Measurements from ENCODE around the gene NSMF.

NSMF gene

DNA sequence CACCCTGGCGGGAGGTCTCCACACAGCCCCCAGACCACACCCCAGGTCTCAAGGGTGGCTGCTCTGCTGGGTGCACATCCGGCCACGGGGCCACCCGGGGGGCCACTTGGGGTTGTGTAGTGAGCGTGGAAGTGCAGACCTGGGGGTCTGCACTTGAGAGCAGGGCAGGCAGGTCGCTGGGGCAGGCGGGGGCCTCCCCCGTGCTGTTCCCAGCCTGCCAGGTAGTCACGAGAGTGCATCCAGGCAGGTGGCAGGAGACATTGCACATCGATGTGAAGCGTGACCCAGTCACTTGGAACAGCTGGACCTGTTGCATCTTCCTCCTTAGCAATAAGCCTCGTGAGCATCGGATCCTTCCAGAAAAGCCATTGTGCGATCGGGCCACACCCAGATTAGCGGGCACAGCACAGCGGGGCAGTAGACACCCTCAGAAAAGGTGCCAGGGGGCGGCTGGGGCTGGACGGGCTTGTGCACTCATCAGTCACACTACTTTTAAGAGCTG is 13.2 kb downstream of the NSMF start:
- DNase-seq (ENCODE audit: low read depth): no peak

DNA sequence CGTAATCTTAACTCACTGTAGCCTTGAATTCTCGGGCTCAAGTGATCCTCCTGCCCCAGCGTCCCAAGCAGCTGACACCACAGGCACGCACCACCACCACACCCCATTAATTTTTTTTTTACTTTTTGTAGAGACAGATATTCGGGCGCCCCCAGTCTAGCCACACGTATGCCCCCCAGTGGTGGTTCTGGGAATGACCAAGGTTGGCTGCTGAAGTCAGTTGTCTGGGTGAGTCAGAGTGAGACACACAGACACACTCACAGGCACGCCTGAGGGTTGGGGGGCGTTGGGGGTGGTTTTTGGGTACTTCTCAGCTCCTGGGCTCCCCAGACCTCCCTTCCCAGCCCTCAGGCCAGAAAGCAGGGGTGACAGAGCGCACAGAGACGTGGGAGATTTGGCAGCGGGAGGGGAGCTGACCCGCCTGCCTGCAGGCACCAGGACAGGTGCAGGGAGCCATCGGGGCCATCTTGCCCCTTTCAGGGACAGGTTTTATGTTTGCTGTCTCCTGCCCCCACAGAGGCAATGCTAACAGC is 13.8 kb downstream of the NSMF start:
- peak; percentile 27 for DNase-seq (ENCODE audit: low read depth)

DNA sequence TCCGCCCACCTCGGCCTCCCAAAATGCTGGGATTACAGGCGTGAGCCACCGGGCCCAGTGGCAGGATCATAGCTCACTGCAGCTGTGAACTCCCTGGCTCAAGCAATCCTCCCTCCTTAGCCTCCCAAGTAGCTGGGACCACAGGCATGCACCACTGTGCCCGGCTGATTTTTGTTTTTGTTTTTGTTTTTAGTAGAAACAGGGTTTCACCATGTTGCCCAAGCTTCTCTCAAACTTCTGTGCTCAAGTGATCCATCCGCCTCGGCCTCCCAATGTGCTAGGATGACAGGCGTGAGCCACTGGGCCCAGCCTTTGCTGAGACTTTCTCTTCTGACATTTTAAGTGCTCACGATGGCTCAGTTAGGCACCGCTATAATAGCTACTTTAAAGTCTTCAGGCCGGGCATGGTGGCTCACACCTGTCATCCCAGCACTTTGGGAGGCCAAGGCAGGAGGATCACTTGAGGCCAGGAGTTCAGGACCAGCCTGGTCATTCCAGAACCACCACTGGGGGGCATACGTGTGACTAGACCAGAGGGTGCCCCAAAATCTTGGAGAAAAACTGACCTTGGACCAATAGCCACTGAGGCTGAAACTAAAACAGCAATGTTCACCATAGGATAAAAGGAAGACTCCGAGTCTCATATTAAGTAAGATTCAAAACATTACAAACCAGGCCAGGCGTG is 14.9 kb downstream of the NSMF start:
- DNase-seq (ENCODE audit: low read depth): no peak

DNA sequence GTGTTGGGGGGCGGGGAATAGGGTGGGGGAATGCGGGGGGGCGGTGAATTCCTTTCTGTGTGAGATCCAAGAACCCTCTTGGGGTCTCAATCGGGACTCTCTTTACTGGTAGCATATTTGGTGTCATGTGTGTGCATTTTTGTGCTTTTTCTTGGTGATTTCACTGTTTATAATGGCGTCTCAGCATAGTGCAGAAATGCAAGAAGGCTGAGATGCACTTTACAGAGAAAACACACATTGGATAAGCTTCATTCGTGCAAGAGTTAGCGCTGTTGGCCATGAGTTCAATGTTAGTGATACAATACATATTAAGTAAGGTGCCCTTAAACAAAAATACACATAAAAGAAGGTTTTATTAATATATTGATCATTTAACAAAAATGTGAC is 17.2 kb downstream of the NSMF start:
- no peak for DNase-seq (ENCODE audit: low read depth)

DNA sequence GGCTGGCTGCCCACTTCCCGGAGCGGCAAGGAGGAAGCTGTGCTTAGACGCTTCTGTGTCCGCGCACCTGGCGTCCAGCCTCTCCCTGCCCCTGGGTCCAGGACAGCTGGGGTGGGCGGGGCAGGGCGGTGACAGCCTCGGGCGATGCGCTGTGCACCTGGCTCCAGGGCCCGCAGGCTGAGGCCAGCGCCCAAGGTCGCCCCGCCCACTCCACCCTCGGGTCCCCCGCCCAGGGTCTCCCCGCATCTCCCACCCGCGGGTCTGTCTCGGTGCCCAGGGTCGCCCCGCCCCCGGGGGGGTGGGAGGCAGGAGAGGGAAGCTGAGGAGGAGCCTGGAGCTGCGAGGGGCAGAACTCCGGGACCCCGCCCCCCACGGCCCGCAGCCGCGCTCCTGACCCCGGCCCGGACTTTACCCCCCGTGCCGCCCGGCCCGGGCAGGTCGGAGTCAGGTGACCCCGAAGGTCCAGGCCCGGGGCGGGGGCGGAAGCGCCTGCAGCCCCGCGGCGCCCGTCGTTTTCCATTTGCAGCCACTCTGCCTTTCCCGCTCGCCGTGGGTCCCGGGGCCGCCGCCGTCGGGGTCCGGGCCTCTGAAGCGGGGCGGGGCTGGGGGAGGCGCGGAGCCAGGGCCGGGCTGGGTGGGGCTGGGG is 17.7 kb downstream of the NSMF start, which contains the start of gene ENTPD8:
ENTPD8 (minus strand) TSS at position 69 of the 646 bp plus-strand sequence. CDS start 3,072 bp downstream, outside the sequence.
- no peak for DNase-seq (ENCODE audit: low read depth)

DNA sequence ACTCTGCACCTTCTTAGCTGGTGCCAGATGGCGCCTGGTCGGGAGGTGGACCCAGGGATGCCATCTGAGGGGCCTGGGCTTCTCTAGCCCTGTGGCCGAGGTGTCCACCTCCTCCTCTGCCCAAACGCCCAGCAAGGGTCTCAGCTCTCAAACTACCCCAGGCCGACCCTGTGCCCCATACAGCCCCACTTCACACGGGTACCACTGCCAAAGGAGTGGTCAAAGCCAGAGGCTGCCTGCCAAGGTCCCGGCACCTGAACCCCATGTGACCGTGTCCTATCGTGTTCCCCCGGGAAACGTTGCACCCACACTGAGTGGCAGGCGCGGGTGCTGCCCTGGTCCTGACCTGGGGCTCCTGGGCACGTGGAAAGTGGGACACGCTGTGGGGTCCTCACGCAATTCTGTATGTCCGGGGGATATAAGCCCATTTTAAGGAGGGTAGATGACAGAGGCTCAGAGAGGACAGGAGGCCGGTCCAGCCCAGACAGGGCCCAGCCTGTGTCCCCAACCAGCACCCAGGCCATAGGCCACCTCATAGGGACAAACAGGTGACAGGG is 19.9 kb downstream of the NSMF start:
- DNase-seq (ENCODE audit: low read depth): no peak

DNA sequence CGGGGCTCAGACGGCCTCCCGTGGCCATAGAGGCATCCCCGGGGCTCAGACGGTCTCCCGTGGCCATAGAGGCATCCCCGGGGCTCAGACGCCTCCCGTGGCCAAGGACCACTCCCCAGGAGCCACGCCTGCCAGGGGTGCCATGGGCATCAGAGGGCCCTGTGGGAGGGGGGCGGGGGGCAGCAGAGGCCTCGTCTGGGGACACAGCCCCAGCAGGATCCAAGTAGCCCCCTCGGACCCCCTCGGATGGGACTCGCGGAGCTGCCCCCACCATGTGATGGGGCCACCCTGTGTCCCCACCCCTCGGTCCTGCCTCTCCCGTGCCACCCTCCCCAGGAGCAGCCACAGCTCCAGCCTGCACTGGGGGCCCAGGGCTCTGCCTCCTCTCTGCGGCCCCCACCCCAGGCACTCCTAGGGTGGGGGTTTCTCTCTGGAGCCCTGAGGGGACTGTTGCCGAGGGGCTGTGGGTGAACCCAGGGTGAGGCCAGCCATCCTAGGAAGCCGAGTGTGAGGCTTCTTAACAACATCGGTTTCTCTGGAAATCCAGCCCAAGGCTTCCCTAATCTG is 20.5 kb downstream of the NSMF start:
- DNase-seq (ENCODE audit: low read depth): no peak

DNA sequence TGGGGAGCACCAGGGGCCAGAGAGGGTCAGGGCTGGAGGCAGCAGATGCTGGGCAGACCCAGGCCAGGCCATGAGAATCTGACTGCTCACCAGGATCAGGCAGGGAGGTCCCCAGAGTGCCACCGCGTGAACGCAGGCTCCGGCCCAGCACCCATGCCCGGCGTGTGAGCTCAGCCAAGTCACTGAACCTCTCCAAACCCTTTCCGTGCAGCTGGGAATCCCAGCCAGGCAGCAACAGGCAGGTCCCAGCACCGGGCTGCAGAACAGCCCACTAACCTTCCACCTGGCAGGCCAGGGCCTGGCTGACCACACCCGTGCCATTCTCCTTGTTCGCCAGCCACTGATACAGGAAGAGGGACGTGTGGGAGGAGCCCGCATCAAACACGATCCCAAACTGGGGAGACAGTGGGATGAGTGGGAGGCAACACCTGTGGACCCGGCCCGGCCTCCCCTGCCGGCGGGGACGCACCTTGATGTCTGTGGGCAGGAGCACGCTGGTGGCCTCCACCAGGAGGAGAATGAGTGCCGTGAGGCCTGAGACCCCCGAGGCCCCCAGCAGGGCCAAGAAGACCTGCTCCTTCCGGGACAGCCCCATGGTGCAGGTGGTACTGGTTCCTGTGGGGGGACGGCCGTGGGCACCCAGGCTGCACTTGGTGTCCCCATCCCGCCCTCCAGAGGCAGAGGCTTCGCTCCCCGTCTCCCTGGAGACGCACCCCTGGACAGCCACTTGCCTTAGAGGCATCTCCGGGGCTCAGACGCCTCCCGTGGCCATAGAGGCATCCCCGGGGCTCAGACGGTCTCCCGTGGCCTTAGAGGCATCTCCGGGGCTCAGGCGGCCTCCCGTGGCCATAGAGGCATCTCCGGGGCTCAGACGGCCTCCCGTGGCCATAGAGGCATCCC is 21.2 kb downstream of the NSMF start:
- no peak for DNase-seq (ENCODE audit: low read depth)

DNA sequence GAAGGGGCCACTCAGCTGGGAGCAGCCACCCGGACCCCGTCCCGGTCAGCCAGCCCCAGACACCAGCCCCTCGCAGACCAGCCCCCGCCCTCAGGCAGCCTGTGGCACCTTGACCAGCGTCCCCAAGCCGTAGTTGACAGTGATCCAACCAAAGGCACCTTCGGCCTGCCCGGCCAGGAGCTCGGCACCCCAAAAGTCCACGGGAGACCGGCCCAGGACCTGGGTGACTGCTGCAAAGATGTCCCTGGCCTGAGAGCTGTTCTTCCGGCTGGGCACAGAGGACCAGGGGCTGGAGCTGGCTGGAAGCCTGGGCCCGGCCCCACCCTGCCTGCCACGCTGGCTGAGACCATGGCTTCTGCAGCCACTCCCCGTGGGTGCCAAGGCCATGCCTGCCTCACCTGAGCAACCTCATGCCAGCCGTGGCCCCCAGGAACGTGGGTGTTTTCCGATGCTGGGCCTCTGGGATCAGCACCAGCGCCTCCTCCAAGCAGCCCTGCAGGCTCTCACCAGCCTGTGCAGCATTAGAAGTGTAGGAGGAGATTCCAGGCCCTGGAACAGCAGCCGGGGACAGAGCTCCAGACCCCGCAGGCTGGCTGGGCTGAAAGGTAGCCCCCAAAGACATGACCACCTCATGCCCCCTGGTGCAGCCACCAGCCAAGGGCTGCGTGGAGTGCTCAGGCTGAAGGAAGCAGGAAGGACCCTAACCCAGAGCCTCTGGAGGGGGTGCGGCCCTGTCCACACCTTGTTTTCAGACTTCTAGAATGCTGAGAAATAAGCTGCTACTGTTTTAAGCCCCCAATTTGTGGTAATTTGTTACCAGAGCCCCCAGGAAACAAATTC is 22.2 kb downstream of the NSMF start:
- DNase-seq (ENCODE audit: low read depth): no peak

DNA sequence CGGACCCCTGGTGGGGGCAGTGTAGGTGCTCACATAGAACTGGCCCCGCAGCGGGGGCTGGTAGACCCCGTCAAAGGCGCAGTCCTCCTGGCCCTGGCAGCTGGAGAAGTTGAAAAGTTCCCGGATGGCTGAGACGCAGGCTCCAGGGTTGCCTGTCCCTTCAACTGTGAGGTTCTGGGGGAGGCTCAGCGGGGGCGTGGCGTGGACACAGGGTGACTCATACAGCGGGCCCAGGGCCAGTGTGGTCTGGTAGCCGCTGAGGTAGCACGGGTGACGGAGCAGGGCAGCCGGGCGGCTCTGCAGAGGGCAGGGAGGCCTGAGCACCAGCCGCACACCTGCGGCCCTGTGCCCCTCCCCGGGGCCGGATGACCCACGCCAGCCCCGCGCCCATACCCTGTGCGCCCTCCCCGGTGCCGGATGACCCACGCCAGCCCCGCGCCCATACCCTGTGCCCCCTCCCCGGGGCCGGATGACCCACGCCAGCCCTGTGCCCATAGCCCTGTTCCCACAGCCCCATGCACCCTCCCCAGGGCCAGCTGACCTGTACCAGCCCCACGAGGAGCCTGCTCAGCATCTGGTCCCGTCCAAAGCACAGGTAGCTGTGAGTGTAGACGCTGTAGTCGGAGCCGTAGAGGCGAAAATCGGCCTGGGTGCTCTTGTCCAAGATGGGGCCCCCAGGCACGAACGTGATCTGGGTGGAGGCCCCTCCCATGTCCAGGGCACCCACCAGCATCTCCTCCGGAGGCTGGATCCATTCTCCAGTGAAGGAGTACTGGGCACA is 23.0 kb downstream of the NSMF start:
- peak; percentile 24 for DNase-seq (ENCODE audit: low read depth)

DNA sequence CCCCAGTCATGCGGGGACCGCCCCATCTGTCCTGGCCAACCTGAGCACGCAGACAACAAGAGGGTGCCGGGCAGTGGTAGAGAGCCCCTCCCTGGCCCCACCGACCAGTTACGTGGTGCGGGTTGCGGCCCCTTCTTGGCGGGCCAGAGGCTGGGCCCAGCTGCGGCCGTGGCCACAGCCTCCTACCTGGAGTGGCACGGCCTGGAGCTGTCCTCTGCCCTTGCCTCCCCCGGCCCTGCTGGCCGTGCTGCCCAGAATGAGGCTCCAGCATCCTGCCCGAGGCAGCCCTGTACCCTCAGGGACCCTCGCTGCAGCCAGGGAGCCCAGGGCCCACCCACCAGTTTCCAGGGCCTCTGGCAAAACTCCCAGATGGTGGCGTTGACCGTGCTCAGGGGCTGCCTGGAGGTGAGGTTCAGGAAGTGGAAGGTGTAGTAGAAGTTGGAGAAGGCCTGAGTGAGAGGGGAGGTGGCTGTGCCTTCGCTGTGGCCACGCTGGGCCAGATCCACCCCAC is 23.7 kb downstream of the NSMF start:
- DNase-seq (ENCODE audit: low read depth): no peak

DNA sequence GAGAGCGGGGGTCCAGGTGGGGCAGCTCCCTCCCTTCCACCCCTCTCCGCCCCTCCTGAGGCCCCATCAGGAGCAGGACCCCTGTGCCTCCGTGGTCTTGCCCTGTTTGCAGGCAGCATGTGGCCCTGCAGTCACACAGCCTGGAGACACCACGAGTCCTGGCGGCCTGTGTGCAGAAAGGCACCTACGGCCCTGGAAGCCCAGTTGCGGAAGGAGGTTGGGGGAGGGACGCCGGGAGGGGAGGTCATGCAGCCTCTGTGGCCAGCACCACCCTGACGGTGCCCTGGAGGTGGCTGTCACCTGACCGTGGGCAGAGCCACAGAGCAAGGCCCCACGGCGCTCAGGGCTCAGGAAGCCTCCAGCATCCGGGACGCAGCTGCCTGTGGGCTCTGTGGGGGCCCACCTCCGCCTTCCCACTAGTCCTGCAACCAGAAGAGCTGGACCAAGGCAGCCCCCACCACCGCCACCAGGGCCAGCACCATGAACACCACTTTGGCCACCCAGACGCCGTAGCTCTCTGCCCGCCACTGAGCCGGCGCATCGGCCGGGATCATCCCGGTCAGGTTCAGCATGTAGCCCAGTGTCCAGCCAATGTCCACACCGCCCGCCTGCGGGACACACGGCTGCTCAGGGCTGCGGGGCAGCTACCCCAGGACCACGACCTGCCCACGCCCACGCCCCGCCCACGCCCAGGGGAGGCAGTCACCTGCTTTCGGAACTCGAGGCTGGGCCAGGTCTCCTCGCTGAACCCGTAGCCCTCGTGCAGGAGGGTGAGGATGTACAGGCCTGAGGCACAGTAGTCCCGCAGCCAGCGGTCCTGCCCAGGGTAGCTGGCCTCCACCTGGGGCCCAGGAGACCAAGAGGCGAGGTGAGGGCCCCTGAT is 24.4 kb downstream of the NSMF start:
- no peak for DNase-seq (ENCODE audit: low read depth)

DNA sequence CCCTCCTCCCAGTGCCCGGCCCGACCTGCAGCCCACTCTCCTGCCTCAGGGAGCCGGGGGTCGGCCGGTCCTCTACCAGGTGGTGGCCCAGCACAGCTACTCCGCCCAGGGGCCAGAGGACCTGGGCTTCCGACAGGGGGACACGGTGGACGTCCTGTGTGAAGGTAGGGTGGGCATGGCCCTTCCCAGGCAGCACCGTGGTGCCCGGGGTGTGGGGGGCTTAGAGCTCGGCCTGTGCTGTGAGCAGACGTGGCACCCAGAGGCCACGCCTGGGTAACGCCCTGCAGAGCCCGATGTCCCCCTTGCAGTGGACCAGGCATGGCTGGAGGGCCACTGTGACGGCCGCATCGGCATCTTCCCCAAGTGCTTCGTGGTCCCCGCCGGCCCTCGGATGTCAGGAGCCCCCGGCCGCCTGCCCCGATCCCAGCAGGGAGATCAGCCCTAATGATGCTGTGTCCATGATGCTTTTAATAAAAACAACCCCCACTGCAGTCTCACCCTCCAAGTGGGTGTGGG is 25.2 kb downstream of the NSMF start:
- no peak for DNase-seq (ENCODE audit: low read depth)

DNA sequence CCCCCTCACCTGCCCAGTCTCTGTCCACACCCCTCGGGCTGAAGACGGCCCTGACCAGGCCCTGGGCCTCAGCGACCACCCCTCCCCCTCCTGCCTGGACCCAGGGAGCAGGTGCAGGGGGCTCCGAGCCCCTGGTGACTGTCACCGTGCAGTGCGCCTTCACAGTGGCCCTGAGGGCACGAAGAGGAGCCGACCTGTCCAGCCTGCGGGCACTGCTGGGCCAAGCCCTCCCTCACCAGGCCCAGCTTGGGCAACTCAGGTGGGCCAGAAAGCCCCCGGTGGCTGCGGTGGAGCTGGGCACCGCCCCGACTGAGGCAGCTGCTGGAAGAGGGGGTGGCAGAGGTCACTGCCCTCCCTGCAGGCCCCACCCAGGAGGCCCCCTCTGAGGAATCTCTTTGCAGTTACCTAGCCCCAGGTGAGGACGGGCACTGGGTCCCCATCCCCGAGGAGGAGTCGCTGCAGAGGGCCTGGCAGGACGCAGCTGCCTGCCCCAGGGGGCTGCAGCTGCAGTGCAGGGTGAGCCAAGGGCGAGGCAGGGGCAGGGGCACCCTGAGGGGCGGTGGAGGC is 25.7 kb downstream of the NSMF start:
- DNase-seq (ENCODE audit: low read depth): no peak

DNA sequence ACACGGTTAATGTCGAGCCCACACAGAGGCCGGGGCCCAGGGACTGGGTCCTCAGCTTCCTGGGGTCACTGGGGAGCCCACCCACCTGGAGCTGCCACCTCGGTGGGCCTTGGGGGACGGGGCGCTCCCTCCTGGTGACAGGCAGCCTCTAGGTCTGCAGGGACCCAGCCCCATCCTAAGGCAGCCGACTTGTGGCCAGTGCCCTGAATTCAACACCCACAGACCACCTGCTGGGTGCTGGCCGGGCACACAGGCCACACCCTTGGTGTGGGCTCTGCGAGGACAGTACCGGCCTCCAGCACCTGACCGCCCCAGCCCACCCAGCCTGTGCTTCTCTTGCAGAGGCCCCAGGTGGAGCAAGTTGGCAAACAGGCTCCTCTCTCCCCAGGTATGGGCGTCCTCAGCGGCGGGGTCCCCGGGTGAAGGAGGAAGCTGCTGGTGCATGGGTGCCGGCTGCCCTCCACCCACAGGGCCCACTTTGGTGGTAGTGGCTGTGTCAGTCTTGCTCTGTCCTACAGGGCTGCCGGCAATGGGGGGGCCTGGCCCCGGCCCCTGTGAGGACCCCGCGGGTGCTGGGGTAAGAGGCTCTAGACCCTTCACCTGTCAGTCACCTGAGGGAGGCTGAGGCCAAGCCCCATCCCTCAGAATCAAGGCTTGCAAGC is 26.3 kb downstream of the NSMF start:
- DNase-seq (ENCODE audit: low read depth): no peak

DNA sequence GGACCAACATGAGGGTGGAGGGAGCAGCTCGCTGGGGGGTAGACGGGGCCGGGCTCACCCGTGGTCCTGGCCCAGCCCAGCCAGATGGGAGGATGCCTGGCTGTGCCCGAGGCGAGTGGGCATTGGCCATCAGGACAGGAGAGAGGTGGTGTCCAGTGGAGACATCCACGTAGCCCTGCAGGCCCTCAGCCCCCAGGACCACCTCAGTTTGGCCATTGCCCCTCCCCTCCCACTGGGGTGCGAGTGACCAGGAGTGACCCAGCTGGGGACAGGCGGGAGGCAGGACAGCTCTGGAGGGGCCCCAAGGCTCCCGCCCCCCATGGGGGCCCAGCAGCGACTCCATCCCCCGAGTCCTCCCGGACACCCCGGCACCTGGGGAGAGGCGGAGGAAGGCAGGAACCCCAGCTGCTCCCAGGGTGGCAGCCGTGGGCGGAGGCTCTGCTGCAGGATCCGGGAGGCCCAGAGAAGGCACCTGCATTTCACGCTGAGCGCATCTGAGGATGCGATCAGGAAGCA is 27.7 kb downstream of the NSMF start:
- DNase-seq (ENCODE audit: low read depth): no peak

DNA sequence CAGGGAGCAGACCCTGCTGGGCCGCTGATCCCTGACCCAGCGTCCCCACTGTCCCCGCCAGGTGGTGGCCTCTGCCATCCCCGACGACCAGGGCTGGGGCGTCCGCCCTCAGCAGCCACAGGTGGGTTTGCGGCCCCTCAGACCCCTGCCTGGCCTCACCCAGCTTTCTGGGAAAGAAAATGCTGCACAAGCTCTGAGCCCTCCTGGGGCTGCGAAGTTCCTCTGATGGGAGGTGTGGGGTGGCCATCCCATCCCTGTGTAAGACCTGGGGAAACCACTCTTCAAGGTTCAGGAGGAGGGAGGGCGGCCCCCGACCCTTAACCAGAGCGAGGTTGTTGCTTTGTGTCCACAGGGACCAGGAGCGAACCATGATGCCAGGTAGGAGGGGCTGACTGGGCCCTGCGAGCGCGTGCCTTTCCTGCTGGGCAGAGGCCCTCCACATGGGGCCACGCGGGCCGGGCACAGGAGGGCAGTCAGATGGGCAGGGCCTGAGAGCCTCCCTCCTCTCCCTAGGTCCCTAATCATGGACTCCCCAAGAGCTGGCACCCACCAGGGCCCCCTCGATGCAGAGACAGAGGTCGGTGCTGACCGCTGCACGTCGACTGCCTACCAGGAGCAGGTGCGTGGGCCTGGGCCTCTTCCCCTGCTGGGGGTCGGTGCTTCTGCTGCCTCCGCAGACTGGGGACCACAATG is 28.3 kb downstream of the NSMF start:
- no peak for DNase-seq (ENCODE audit: low read depth)
